SK-MEL-5 (cell line): Measurements from ENCODE around the gene ZDHHC9. TPM values are rescaled to one million over a fixed set of nuclear protein-coding genes. Genes with fewer than 3 reads are reported as not detected.
A peak's percentile ranks its signal among the peaks of the same experiment; 100 is the strongest.
"Not testable (repeated sequence)": the region's sequence is repeated elsewhere in the genome, so short reads cannot be mapped to it uniquely, and the experiment has no call there.

Experiments used
- DNase-seq: peaks from one replicate; pipeline ENCODE4 v3.0.0-alpha.2; 2016; ENCODE audit warnings: low read depth, low spot score
- in situ Hi-C: cut with HindIII; loops from 2 replicates; pipeline ENCODE4 v1.10.0; 2016; ENCODE audit warnings: low sequenced_read_pairs, high pct_unique_total_duplicates, low pct_unique_long_range_greater_than_20kb
- polyA plus RNA-seq, 2 experiments: library from polyadenylated mRNA; depleted of rRNA; stranded (reverse); fragments of >200 nt; gene quantifications; 2 replicates each; pipeline ENCODE4 v1.2.3, GENCODE V29; 2015
- total RNA-seq: library from RNA; depleted of rRNA; stranded (reverse); fragments of >200 nt; shearing (Covaris generic); gene quantifications from 2 replicates; pipeline ENCODE4 v1.2.3, GENCODE V29; 2014; rRNA removed

Gene ZDHHC9
- 26.8 and 27.4 TPM in 2 replicates for total RNA-seq
- polyA plus RNA-seq (2015; cell fraction: cytosol; rRNA removed), result 25.5 and 36.1 TPM in 2 replicates
- polyA plus RNA-seq (2015; cell fraction: nucleus; rRNA removed), result 11.8 and 13.3 TPM in 2 replicates

GRCh38 chrX:129843459-129844306, at the start of gene ZDHHC9:
ZDHHC9 (minus strand) TSS chrX:129843886; CDS start chrX:129841945, 1,941 bp downstream.
- in situ Hi-C loops, result no loop called here
- peak; percentile 84 for DNase-seq

DNA sequence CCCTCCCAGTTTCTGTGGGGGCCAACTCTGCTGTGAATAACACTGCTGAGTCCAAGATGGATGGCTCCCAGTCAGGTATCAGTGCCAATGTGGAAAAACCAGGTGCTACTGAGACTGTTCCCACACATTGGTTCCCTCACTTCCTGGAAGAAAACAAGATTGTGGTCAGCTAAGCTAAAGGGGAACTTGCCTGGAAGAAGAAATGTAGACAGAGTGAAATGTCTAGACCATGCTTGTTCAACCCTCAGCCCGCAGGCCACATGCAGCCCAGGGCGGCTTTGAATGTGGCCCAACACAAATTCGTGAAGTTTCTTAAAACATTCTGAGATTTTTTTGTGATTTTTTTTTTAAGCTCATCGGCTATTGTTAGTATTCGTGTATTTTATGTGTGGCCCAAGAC, 33.7 kb upstream of the ZDHHC9 start:
- no peak for DNase-seq
- in situ Hi-C loops, result no loop called here

DNA sequence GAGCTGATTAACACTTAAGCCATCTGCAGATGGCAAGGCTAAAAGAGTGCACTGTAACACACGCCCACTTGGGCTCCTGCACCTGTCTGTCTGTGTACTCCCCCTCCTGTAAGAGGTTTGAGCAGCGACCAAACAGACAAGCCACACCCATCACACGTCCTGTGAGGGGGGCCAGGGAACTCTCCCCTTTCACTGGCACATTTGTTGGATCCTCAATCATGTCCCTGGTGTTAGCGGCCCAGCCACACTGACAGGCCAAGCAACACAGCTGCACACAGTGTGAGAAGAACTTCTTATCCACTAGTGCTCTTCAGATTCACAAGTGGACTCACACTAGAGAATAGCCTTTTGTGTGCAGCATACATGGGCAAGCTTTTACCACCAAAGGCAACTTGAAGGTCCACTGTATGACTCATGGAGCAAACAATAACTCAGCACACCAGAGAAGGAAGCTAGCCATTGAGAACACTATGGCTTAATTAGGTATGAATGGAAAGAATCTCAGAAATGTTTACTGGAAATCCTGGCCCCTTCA, 33.2 kb upstream of the ZDHHC9 start:
- peak; percentile 38 for DNase-seq
- in situ Hi-C loops, result no loop called here

DNA sequence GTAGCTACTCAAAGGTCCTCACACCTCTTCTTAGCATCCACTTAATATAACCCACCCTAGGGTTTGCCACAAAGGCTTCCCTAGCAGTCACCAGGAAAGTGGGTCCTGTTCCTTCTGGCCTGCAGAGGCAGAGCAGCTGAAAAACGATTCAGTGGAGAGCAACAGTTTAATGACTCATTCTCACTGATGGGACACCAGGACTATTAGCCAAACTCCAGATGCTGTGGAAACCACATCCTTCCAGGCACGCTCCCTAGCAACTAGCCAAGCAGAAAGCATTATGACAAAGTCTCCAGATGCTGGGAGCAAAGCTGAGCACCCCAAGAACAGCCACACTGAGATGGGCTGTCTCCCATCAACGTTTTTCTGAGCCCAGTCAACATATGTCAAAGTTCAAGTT, 32.0 kb upstream of the ZDHHC9 start:
- no peak for DNase-seq
- in situ Hi-C loops, result no loop called here

- in situ Hi-C loops, result no loop called here
- DNase-seq, result no peak
These were observed 28.8 kb upstream of the ZDHHC9 start for GRCh38 chrX:129872524-129872923.

GRCh38 chrX:129866321-129866720, 22.6 kb upstream of the ZDHHC9 start:
- in situ Hi-C loops, DNase-seq: not testable (repeated sequence)

DNA sequence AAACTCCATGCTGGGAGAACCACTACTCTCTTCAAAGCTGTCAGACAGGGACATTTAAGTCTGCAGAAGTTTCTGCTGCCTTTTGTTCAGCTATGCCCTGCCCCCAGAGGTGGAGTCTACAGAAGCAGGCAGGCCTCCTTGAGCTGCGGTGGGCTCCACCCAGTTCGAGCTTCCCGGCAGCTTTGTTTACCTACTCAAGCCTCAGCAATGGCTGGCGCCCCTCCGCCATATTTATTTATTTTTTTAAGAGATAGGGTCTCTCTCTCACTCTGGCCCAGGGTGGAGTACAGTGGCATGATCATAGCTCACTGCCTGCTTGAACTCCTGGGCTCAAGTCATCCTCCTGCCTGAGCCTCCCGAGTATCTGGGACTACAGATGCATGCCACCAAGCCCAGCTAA, 15.4 kb upstream of the ZDHHC9 start:
- DNase-seq, in situ Hi-C loops: not testable (repeated sequence)

DNA sequence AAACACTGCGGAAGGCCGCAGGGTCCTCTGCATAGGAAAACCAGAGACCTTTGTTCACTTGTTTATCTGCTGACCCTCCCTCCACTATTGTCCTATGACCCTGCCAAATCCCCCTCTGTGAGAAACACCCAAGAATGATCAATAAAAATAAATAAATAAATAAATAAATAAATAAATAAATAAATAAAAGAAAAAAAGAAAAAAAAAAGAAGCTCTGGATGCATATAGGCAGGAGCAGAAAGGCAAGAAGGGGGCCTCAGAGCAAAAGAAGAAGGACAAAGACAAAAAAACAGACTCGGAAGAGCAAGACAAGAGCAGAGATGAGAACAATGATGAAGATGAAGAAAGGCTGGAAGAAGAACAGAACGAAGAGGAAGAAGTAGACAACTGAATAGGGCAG, 8.1 kb upstream of the ZDHHC9 start:
- in situ Hi-C loops, DNase-seq: not testable (repeated sequence)

- DNase-seq, result no peak
- in situ Hi-C loops, result no loop called here
These were observed 3.0 kb upstream of the ZDHHC9 start for GRCh38 chrX:129846716-129847115.

DNA sequence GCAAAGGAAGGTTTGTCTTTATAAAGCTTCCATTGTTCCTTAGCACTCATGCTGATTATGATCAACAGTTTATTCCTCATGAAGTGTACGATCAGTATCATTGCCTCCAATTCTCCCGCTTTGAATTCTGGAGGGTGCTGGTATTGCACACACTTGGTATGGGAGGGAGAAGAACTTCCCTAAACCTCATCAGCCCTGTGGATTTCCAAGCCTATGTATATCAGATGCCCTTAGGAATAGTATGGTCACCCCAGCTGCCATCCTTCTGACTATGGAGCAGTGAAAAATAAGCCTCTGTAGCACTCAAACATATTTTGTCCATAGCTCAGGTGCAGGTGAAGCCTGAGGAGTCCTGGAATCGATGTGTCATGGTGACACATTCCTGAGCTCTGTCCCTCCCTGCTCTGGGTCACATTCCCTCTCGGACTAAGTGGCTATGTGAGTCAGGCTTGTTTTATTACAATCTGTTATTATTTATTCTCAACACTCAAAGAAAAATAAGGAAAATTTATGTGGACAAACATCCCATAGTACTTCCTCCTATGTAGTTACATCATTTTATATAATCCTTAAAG, 2.0 kb upstream of the ZDHHC9 start:
- DNase-seq, result no peak
- in situ Hi-C loops, result no loop called here

DNA sequence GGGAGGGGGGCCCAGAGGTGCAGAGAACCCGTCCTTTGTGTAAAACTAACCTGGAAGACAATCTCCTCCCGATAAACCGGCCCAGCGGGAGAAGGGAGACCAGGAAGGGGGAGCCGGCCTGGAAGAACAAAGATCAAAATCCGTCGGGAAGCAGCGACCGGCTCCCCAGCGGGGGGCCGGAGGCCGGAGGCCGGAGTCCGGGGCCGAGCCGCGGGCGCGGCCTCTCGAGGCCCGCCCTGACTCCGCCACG, 552 bp downstream of the ZDHHC9 start:
- in situ Hi-C loops, result no loop called here
- DNase-seq, result no peak

GRCh38 chrX:129842510-129843208, 1.0 kb downstream of the ZDHHC9 start:
- in situ Hi-C loops, result no loop called here
- DNase-seq, result no peak

DNA sequence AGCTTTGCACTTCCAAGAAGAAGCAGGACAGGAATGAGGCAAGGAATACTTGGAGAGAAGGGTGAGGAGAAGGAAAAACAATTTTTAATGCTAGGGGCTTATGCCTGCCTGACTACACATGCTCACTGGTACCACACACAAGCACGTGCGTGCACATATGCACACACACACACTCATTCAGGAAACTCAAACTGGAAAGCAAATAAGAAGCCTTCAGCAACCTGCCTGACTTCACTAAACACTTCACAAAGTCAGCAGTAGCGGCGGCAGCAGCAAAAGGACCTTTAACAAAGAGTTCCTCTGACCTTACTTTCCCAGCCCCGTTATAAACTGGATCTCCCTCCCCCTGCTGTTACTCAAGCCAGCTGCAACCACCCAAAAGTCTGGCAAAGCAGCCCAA, 3.3 kb downstream of the ZDHHC9 start:
- in situ Hi-C loops, result no loop called here

GRCh38 chrX:129836827-129837226, 6.9 kb downstream of the ZDHHC9 start:
- DNase-seq, result no peak
- in situ Hi-C loops, result no loop called here

More for the DNA sequence above, 3.3 kb downstream of the ZDHHC9 start:
- DNase-seq, result no peak

DNA sequence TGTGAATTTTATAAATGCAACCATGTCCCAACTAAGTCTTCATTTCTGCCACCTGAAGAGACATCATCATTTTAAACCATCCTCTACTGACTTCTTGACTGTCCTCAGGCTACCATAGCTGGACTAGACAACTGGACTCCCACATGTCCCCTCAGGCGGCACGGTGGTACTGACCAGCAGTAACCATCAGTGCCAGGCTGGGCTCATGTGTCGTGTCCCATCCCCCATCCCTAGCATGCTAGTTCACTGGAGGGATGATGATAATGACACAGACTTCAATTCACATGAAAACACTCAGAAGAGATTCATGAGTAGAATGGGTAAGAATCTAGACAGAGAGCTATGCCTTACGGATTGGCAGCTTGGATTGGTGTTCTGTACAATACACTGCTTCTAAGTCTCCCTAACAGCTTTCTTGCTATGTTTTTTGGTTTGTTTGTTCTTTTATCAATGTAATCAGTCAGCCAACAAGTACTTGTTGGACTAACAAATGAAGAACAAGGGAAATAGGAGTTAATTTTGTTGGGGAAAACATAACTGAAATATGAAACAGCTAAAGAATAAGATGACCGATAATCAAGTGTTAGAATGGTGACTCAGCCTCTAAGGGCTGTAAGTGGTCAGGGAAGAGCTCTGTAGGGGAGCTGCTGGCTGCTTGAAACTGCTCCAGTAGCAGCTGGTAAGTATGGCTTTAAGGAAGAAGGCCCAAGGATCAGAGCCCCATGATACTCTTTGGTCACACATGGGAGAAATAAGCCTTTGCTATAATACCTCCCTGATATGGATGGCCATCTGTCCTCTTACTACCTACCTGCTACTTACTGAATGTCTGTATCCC, 10.3 kb downstream of the ZDHHC9 start:
- in situ Hi-C loops, result no loop called here
- no peak for DNase-seq

DNA sequence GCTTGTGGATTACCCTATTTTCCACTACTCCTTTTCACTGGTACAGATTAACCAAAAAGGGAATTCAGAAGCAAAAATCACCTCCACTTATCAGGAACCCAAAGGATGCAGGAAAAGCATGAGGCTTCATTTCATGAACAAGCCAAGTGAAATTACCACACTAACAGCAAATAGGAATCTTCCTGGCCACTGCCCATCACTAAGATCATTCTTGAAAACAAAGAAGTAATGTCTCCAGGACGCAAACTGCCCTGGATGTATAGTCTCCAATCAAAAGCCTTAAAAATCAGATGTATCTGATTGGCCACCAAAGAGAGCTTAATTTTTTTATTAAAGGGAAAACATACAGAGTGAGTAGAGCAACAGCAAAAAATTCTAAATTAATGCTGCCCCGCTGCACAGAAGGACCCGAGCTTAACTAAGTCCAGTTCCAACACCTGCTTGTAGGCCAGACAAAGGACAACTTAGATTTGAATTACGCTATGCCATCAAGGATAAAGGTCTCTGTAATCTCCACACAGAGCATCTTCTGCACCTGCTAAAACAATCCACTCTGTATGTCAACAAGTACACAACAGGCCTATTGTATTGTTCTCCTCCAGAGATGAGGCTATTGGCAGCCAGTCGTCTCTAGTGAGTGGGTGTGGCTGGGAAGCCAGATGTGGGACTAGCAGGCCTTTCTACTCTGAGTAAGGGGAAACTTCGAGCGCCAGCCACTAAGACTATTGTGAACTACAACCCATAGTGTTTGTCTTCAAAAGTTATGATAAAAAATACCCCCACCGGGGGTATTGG, 12.4 kb downstream of the ZDHHC9 start:
- DNase-seq, result peak; percentile 16
- in situ Hi-C loops, result no loop called here

DNA sequence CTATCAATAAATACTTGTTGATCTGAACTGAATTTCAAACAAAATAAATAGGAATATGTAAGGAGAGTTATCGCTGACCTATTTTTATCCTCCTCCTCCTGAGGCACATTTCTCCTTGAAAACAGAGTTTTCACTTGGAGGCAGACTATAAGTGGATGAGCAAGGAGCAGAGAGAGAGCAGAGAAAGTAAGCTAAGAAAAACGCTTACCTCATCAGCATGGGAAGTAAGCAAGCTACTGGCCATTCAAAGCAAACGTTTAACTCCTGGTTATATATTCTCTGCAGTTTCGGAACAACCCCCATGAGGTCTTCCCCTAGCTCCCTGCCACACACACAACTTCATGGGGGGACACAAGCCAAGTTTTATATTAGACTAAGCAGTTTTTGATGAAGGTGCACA, 13.2 kb downstream of the ZDHHC9 start:
- in situ Hi-C loops, result no loop called here

More for the DNA sequence above, 13.2 kb downstream of the ZDHHC9 start:
- DNase-seq, result no peak
